GM12801 (cell line): ENCODE measurements around the gene LAMC2.

ENCODE experiments used
- TF ChIP-seq, protein P1 (sequence below): IDR thresholded peaks from one replicate; pipeline ENCODE4 v1.5.1; 2011; ENCODE audit warnings: control low read depth; ENCODE audit not compliant: insufficient read length; ENCODE audit errors: extremely low read depth

Gene LAMC2

DNA sequence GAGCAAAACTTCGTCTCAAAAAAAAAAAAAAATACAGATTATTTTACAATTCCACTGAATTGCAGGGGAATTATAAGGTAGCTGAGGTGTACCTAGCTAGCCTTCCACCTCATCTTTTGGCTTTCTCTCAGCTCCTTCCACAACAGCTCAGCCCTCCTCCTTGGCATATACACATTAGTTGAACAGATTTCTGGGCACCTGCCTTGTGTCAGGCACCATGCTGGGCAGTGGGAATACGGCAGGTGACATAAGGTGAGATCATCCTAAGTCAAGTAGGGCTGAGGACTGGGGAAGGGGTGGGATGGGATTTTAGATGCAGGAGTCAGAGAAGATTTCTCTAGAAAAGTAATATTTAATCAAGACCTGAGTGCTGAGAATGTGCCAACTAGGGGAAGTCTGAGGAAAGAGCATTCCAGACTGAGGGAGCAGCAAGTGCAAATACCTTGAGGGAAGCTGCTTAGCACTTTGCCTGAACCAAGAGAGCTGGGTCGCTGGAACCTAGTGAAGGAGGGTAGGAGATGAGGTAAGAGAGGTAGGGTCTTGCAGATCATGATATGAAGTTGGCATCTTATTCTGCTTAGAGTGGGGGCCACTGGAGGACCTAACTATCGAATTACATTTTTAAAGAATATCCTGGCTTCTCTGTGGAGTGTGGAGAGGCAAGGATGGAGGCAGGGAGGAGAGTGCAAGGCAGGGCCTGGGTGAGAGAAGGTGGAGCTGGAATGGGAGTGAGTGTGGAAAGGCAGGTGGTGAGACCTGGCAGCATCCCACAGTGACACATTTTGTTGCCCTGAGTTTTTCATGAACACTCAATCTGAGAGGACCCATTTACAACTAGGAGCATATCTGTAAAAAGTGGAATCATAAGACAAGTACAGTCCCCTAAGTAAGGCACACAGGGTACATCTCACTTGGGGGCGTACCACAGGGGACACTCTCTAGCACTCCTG is 28.2 kb downstream of the LAMC2 start:
- TF ChIP-seq, protein P1, sequence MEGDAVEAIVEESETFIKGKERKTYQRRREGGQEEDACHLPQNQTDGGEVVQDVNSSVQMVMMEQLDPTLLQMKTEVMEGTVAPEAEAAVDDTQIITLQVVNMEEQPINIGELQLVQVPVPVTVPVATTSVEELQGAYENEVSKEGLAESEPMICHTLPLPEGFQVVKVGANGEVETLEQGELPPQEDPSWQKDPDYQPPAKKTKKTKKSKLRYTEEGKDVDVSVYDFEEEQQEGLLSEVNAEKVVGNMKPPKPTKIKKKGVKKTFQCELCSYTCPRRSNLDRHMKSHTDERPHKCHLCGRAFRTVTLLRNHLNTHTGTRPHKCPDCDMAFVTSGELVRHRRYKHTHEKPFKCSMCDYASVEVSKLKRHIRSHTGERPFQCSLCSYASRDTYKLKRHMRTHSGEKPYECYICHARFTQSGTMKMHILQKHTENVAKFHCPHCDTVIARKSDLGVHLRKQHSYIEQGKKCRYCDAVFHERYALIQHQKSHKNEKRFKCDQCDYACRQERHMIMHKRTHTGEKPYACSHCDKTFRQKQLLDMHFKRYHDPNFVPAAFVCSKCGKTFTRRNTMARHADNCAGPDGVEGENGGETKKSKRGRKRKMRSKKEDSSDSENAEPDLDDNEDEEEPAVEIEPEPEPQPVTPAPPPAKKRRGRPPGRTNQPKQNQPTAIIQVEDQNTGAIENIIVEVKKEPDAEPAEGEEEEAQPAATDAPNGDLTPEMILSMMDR: no peak

DNA sequence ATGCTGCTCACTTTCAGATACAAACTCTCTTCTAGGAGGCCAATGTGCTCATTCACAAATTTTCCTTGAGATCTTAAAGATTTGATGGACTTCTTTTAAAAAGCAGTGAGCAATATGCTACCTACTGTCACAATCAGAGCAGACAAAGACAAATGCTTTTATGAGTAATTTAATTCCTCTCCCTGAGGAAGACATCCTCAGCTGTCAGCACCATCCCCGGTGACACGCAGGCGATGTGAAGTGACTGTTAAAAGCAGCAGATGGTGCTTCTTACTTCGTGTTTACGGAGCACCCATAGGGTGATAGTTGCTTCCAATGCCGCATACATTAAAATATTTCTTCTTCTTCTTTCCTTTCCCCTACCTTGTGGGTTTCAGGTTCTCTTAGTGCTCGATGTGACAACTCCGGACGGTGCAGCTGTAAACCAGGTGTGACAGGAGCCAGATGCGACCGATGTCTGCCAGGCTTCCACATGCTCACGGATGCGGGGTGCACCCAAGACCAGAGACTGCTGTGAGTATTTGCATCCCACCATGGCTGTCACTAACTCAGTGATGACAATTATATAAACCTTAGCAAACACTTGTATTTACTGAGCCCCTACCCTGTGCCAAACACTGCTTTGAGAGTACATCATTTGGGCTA is 29.1 kb downstream of the LAMC2 start:
- TF ChIP-seq, protein P1: no peak

DNA sequence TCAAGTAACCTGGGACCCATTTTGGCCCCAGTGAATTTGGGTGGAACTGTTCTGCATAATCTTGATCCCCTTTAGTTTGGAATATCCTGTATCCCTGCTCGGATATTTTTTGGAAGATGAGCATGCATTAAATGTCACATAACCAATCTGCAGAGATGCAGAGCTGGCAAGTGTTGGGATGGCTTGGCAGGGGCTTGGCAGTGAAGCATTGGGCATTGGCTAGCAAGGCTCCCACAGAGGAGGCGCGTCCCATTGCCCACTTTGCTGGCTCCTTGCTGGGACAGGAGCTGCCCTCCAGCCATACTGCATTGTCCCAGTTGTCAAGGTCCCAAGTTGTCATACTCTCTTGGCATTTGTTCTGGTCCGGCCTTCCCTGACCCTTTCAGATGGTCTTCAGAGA is 29.9 kb downstream of the LAMC2 start:
- TF ChIP-seq, protein P1: no peak

DNA sequence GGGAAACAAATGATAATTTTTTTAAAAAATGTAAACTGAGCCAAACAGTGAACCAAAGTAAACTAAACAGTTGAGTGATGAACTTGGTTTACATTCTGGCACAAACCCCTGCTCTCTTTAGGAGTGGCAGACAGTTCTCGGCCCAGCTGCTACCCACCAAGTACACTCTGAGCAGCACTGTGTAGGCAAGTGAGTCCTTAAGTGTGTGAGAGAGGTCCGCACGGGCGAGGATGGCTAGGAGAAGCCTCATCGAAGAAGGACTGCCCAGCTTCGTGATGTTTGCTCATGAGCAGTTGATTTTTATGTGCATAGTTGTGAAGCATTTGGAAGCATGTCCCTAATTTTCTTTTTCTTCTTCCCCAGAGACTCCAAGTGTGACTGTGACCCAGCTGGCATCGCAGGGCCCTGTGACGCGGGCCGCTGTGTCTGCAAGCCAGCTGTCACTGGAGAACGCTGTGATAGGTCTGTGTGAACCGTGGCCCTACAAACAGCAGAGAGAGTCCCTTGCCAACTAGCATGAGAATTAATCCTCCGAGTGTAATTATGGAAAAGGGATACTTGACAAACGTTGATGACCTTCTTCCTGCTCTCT is 32.1 kb downstream of the LAMC2 start:
- TF ChIP-seq, protein P1: no peak

DNA sequence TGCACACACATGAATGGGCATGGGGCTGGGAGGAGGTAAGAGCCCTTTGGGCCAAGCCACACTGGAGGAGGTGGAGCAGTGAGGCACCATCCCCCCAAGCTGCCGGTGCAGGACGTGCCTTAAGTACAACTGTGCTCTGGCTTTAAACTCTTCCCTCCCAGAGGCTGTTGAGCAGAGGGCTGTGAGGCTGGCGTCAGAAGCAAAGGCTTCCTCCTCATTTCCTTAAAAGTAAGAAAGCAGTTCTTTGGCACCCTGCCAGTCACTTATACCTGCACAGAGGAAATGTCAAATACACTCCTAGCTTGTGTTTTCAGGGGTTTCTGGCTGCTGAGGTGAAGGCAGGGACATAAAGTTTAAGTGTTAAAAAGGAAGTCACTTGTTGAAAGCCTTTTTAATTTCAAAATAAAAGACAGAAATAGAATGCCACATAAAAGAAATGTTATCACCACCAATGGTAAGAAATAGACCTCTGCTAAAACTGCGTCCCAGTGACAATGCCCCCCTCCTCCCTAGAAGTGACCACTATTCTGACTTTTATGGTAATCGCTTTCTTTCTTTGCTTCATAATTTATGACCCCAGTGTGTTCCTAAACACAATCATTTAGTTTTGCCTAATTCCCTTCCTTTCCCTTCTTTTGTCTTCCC is 33.0 kb downstream of the LAMC2 start:
- TF ChIP-seq, protein P1: no peak

DNA sequence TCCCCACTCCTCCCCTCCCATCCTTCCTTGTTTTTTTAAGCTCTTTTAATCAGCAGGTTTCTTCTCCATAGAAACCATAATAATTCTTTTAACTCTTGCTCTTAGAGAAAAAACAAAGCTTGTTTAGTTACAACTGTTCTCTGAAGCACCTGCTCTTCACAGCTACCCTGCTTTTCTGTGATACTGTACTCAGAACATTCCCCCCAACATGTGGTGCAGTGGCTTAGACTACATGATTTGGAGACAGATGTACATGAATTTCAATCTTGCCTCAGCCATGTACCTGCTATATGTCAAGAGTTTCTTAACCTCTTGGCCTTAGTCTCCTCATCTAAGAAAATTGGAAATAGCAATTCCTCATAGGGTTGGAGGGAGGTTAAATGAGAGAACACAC is 33.5 kb downstream of the LAMC2 start:
- TF ChIP-seq, protein P1: no peak

DNA sequence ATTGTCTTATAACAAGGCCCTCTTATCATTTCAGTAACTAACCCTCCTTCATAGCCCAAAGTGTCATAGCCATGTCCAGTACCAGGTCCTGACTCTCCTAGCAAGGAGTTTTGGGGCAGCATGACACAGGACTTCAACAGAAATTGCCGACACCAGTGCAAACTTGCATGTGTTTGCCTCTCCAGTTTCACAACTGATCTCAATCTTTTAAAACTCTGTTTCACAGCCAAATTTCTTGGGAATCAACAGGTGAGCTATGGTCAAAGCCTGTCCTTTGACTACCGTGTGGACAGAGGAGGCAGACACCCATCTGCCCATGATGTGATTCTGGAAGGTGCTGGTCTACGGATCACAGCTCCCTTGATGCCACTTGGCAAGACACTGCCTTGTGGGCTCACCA is 36.8 kb downstream of the LAMC2 start:
- TF ChIP-seq, protein P1: no peak
